Neural cell (in vitro differentiated cells): ENCODE measurements around the gene EVX1. TPM values are rescaled to one million over a fixed set of nuclear protein-coding genes. Genes with fewer than 3 reads are reported as not detected.
A peak's percentile ranks its signal among the peaks of the same experiment; 100 is the strongest.

Experiments
- H2AFZ ChIP-seq: fragments of 200-600, 300-800 bp; sonication (generic), shearing (Covaris generic); 2 replicates; pipeline ENCODE4 v1.6.0; 2014; ENCODE audit warnings: low read depth, mild to moderate bottlenecking, antibody characterized with exemption, low read length, moderate library complexity
- H3F3A ChIP-seq: fragments of 200-600 bp; shearing (Covaris generic); 2 replicates; pipeline ENCODE4 v1.6.1; 2016; ENCODE audit warnings: mild to moderate bottlenecking, moderate library complexity, mixed read lengths, antibody characterized with exemption, low read length; ENCODE audit not compliant: insufficient read depth, poor library complexity, severe bottlenecking
- H3K27ac ChIP-seq: fragments of 200-600, 300-800 bp; sonication (generic), shearing (Covaris generic); 2 replicates; pipeline ENCODE4 v1.5.1; 2014; ENCODE audit warnings: mild to moderate bottlenecking, low read length, moderate library complexity
- H3K27me3 ChIP-seq: fragments of 300-800, 200-600 bp; sonication (generic), shearing (Covaris generic); 2 replicates; pipeline ENCODE4 v1.6.0; 2014; ENCODE audit warnings: mild to moderate bottlenecking, low read depth, low read length, moderate library complexity; ENCODE audit not compliant: insufficient read depth
- H3K36me3 ChIP-seq: fragments of 300-800, 200-600 bp; sonication (generic), shearing (Covaris generic); 2 replicates; pipeline ENCODE4 v1.5.1; 2014; ENCODE audit warnings: mild to moderate bottlenecking, antibody characterized with exemption, low read length, moderate library complexity; ENCODE audit not compliant: insufficient read depth
- H3K4me2 ChIP-seq: fragments of 300-800, 200-600 bp; sonication (generic), shearing (Covaris generic); 2 replicates; pipeline ENCODE4 v1.6.0; 2014; ENCODE audit warnings: mild to moderate bottlenecking, low read length
- H3K4me3 ChIP-seq: fragments of 300-800, 200-600 bp; sonication (generic), shearing (Covaris generic); 2 replicates; pipeline ENCODE4 v1.5.1; 2014; ENCODE audit warnings: mild to moderate bottlenecking, low read length, moderate library complexity
- H3K79me2 ChIP-seq: fragments of 200-600 bp; shearing (Covaris generic); replicated peaks from 2 replicates; pipeline ENCODE4 v1.6.0; 2014; ENCODE audit warnings: mild to moderate bottlenecking, low read length, moderate library complexity; ENCODE audit not compliant: insufficient read depth
- H3K9ac ChIP-seq: fragments of 300-800, 200-600 bp; sonication (generic), shearing (Covaris generic); 2 replicates; pipeline ENCODE4 v1.6.1; 2016; ENCODE audit warnings: mild to moderate bottlenecking, low read length, mixed read lengths
- H3K9me2 ChIP-seq: fragments of 200-600 bp; shearing (Covaris generic); 2 replicates; pipeline ENCODE4 v1.6.1; 2016; ENCODE audit warnings: mild to moderate bottlenecking, low read length, mixed read lengths; ENCODE audit not compliant: insufficient read depth
- H3K9me3 ChIP-seq: fragments of 200-600, 300-800 bp; sonication (generic), shearing (Covaris generic); 2 replicates; pipeline ENCODE4 v1.6.1; 2016; ENCODE audit warnings: mild to moderate bottlenecking, mixed run types, low read length, moderate library complexity, mixed read lengths
- H4K20me1 ChIP-seq: fragments of 200-600 bp; shearing (Covaris generic); 2 replicates; pipeline ENCODE4 v1.6.1; 2016; ENCODE audit warnings: mild to moderate bottlenecking, mixed run types; ENCODE audit not compliant: insufficient read depth
- EP300 ChIP-seq: fragments of 450-650 bp; conservative IDR thresholded peaks from 2 replicates; pipeline ENCODE4 v1.6.1; 2014; ENCODE audit warnings: antibody characterized with exemption, mild to moderate bottlenecking, moderate library complexity; ENCODE audit not compliant: poor library complexity, severe bottlenecking
- EZH2 ChIP-seq: fragments of 200-600, 300-800 bp; shearing (Covaris generic), sonication (generic); IDR thresholded peaks from 2 replicates; pipeline ENCODE4 v1.6.1; 2014; ENCODE audit warnings: antibody characterized with exemption, low read length, borderline replicate concordance, mild to moderate bottlenecking; ENCODE audit not compliant: insufficient read depth, poor library complexity, severe bottlenecking
- MXI1 ChIP-seq: fragments of 450-650 bp; conservative IDR thresholded peaks from 2 replicates; pipeline ENCODE4 v1.6.1; 2014; ENCODE audit warnings: antibody characterized with exemption, mild to moderate bottlenecking; ENCODE audit not compliant: poor library complexity, severe bottlenecking
- POLR2AphosphoS5 ChIP-seq: IDR thresholded peaks from 2 replicates; pipeline ENCODE4 v1.6.1; 2012
- RAD21 ChIP-seq: fragments of 450-650 bp; conservative IDR thresholded peaks from 2 replicates; pipeline ENCODE4 v1.6.1; 2014; ENCODE audit warnings: antibody characterized with exemption, mild to moderate bottlenecking, moderate library complexity
- SMC3 ChIP-seq: fragments of 450-650 bp; conservative IDR thresholded peaks from 2 replicates; pipeline ENCODE4 v1.6.1; 2014; ENCODE audit warnings: antibody characterized with exemption, mild to moderate bottlenecking, moderate library complexity; ENCODE audit not compliant: poor library complexity
- TAF1 ChIP-seq: IDR thresholded peaks from 2 replicates; pipeline ENCODE4 v1.6.1; 2012; ENCODE audit warnings: low read depth
- polyA plus RNA-seq: library from polyadenylated mRNA; depleted of rRNA; stranded (reverse); fragments of >200 nt; gene quantifications from 2 replicates; pipeline ENCODE4 v1.2.3, GENCODE V29; 2014
- TF ChIP-seq, protein P1 (sequence below): fragments of 450-650 bp; IDR thresholded peaks from 2 replicates; pipeline ENCODE4 v1.5.1; 2014; ENCODE audit warnings: antibody characterized with exemption, mild to moderate bottlenecking, moderate library complexity; ENCODE audit not compliant: poor library complexity, severe bottlenecking
- TF ChIP-seq, protein P2 (sequence below): IDR thresholded peaks from 2 replicates; pipeline ENCODE4 v1.6.1; 2012; ENCODE audit warnings: borderline replicate concordance

The EVX1 gene
- polyA plus RNA-seq, 1 donor from 2014 or later = not detected

DNA sequence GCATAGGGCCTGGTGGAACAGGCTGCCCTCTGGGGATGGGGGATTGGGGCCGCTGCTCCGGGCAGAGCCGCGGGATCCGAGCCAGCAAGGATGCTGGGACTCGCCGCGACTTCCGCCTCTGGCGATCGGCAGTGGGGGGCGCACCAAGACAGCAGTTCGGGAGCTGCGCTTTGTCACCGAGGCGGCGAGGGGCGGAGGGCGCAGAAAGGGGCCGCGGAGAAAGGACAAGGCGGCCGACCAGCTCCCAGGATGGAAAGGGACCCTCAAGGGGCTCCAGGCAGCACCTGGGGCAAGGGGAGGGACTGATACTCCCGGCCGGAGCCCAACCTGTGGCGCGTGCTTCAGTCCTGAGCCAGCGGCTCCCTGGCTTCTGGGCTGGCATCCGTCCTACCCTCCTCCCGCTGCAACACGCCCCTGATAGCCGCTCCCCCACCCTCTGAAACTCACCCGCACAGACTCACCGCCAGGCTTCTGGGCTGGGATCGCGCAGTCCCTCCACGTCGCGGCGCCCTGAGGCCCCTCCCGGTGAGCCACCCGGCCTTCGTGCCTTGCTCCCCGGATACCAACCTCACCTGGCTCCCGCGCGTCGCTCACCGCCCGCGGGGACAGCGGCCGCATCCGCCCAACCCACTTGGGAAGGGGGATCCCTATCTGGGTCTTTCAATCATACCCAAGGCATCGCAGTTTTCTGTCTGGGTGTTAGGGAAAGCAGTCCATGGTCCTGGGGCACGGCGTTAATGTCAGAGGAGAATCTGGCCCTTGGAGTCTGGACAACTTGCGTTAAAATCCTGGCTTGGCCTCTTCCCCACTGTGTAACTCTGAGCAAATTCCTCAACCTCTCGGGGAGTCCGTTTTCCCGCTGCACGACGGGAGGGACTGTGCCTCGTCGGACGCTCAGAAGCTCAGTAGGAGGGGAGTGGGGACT lies 7.0 kb upstream of the EVX1 start:
- H3K9me2 ChIP-seq = no peaks in the 10 kb centered on the region
- TF ChIP-seq MXI1 = peak; percentile 52
- TF ChIP-seq RAD21 = peak; percentile 97
- TF ChIP-seq EZH2 = peak; percentile 44
- TF ChIP-seq SMC3 = peak; percentile 97
- no peak for TF ChIP-seq EP300
- TF ChIP-seq, protein P1, sequence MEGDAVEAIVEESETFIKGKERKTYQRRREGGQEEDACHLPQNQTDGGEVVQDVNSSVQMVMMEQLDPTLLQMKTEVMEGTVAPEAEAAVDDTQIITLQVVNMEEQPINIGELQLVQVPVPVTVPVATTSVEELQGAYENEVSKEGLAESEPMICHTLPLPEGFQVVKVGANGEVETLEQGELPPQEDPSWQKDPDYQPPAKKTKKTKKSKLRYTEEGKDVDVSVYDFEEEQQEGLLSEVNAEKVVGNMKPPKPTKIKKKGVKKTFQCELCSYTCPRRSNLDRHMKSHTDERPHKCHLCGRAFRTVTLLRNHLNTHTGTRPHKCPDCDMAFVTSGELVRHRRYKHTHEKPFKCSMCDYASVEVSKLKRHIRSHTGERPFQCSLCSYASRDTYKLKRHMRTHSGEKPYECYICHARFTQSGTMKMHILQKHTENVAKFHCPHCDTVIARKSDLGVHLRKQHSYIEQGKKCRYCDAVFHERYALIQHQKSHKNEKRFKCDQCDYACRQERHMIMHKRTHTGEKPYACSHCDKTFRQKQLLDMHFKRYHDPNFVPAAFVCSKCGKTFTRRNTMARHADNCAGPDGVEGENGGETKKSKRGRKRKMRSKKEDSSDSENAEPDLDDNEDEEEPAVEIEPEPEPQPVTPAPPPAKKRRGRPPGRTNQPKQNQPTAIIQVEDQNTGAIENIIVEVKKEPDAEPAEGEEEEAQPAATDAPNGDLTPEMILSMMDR = peak; percentile 93
- no peak overlapping the region for H3K27ac ChIP-seq
- peak overlapping the region; percentile 37 for H2AFZ ChIP-seq
- H3F3A ChIP-seq = no peaks in the 10 kb centered on the region
- peaks cover 85% of the 10 kb centered on the region for H3K27me3 ChIP-seq
- H3K4me3 ChIP-seq = peak overlapping the region; percentile 79
- peak overlapping the region; percentile 59 for H3K9ac ChIP-seq
- no peaks in the 10 kb centered on the region for H3K36me3 ChIP-seq
- H3K9me3 ChIP-seq = no peaks in the 10 kb centered on the region
- no peaks in the 10 kb centered on the region for H4K20me1 ChIP-seq
- H3K4me2 ChIP-seq = peak overlapping the region; percentile 52
- H3K79me2 ChIP-seq = no peaks in the 10 kb centered on the region

DNA sequence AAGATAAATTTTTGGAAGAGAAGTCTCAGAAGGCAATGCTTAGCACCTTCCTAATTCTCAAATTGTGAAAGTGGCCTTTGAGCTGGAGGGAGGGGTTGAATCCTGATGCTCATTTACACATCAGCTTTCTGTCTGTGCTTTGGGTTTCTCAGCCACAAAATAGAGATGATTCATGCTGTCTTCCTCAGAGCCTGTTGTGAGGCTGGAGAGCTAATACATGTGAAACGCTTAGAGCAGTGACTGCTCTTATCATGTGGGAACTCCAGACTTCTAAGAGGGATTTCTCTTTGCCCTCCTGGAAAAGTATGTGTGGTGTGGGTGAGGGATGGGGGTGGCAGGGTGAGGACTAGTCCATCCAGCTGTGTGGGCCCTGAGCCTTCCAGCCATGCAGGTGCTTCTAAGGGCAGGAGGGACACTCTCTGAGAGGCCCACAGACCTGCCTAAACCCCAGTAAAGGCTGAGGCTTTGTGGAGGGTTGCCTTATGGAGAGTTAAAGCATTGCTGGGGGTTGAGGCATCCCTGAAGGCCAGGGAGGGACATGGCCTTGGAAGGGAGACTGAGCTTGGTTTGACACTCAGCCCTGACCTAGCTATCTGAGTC lies 4.8 kb upstream of the EVX1 start:
- H3K4me3 ChIP-seq = no peak overlapping the region
- H3K36me3 ChIP-seq = no peaks in the 10 kb centered on the region
- TF ChIP-seq RAD21 (no peak), POLR2AphosphoS5 (no peak), SMC3 (no peak), EZH2 (no peak), TAF1 (no peak), MXI1 (no peak), EP300 (no peak)
- TF ChIP-seq, protein P1 = no peak
- TF ChIP-seq, protein P2, sequence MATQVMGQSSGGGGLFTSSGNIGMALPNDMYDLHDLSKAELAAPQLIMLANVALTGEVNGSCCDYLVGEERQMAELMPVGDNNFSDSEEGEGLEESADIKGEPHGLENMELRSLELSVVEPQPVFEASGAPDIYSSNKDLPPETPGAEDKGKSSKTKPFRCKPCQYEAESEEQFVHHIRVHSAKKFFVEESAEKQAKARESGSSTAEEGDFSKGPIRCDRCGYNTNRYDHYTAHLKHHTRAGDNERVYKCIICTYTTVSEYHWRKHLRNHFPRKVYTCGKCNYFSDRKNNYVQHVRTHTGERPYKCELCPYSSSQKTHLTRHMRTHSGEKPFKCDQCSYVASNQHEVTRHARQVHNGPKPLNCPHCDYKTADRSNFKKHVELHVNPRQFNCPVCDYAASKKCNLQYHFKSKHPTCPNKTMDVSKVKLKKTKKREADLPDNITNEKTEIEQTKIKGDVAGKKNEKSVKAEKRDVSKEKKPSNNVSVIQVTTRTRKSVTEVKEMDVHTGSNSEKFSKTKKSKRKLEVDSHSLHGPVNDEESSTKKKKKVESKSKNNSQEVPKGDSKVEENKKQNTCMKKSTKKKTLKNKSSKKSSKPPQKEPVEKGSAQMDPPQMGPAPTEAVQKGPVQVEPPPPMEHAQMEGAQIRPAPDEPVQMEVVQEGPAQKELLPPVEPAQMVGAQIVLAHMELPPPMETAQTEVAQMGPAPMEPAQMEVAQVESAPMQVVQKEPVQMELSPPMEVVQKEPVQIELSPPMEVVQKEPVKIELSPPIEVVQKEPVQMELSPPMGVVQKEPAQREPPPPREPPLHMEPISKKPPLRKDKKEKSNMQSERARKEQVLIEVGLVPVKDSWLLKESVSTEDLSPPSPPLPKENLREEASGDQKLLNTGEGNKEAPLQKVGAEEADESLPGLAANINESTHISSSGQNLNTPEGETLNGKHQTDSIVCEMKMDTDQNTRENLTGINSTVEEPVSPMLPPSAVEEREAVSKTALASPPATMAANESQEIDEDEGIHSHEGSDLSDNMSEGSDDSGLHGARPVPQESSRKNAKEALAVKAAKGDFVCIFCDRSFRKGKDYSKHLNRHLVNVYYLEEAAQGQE = no peak
- no peak overlapping the region for H3K4me2 ChIP-seq
- peaks cover 100% of the 10 kb centered on the region for H3K27me3 ChIP-seq
- no peaks in the 10 kb centered on the region for H3K9me3 ChIP-seq
- no peaks in the 10 kb centered on the region for H3K9me2 ChIP-seq
- no peaks in the 10 kb centered on the region for H3F3A ChIP-seq
- no peak overlapping the region for H3K9ac ChIP-seq
- H3K27ac ChIP-seq = no peak overlapping the region
- H4K20me1 ChIP-seq = no peaks in the 10 kb centered on the region
- H2AFZ ChIP-seq = no peak overlapping the region
- no peaks in the 10 kb centered on the region for H3K79me2 ChIP-seq
